WERI-Rb-1 (cell line): ENCODE measurements around the gene FNDC11.

ENCODE experiments used
- DNase-seq: peaks from one replicate; pipeline ENCODE4 v3.0.0-alpha.2; 2020
- H3K27ac ChIP-seq: fragments of 250-450 bp; sonication (Bioruptor Pico); 2 replicates; pipeline ENCODE4 v1.5.1; 2020; ENCODE audit warnings: mild to moderate bottlenecking, moderate library complexity
- H3K27me3 ChIP-seq: fragments of 250-450 bp; sonication (Bioruptor Pico); 2 replicates; pipeline ENCODE4 v1.5.1; 2021; ENCODE audit warnings: mild to moderate bottlenecking, low read depth, moderate library complexity; ENCODE audit not compliant: insufficient read depth, severe bottlenecking
- H3K36me3 ChIP-seq: fragments of 250-450 bp; sonication (Bioruptor Pico); 2 replicates; pipeline ENCODE4 v1.5.1; 2020; ENCODE audit warnings: mild to moderate bottlenecking, moderate library complexity
- H3K4me3 ChIP-seq: 2 replicates; pipeline ENCODE4 v1.5.1; 2011; ENCODE audit warnings: low read depth, mild to moderate bottlenecking, control low read depth, low read length
- H3K9me3 ChIP-seq: fragments of 250-450 bp; sonication (Bioruptor Pico); 2 replicates; pipeline ENCODE4 v1.5.1; 2021; ENCODE audit warnings: mild to moderate bottlenecking, moderate library complexity; ENCODE audit not compliant: severe bottlenecking
- TF ChIP-seq, protein P1 (sequence below): IDR thresholded peaks from 2 replicates; pipeline ENCODE4 v1.5.1; 2011; ENCODE audit warnings: low read depth, mild to moderate bottlenecking, control low read depth, inconsistent platforms, low read length

FNDC11 gene

DNA sequence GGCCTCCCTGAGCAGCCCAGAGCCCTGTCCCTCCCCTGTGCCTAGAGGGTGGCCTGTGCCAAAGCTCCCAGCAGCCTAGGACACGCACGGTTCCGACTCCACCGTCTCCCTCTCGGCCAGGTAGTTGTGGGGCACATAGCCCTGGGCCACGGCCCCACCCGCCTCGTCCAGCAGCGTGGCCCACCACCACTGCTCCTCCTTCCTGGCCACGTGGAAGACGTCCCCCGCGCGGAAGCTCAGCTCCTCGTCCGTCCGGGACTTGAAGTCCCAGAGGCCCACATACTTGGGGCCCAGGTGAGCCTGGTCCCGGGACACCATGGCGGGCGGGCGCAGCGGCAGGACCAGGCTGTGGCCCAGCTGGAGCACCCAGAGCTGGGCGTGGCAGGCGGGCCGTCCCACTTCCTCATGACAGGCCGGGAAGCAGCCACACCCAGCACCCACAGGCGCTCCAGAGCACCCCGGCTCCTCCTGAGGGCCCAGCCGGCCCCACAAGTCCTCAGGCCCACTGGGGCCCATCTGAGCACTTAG lies 16.9 kb upstream of the FNDC11 start, which contains the start of gene PTK6:
TSS of gene PTK6 (minus strand) at position 380 of the 528 bp plus-strand sequence. CDS start at position 318, 62 bp downstream.
- TF ChIP-seq, protein P1, sequence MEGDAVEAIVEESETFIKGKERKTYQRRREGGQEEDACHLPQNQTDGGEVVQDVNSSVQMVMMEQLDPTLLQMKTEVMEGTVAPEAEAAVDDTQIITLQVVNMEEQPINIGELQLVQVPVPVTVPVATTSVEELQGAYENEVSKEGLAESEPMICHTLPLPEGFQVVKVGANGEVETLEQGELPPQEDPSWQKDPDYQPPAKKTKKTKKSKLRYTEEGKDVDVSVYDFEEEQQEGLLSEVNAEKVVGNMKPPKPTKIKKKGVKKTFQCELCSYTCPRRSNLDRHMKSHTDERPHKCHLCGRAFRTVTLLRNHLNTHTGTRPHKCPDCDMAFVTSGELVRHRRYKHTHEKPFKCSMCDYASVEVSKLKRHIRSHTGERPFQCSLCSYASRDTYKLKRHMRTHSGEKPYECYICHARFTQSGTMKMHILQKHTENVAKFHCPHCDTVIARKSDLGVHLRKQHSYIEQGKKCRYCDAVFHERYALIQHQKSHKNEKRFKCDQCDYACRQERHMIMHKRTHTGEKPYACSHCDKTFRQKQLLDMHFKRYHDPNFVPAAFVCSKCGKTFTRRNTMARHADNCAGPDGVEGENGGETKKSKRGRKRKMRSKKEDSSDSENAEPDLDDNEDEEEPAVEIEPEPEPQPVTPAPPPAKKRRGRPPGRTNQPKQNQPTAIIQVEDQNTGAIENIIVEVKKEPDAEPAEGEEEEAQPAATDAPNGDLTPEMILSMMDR, result no peak
- no peaks in the 10 kb centered on the region for H3K36me3 ChIP-seq
- peak within 1 kb of the TSS; percentile 49 for H3K27ac ChIP-seq
- peak within 1 kb of the TSS; percentile 33 for H3K4me3 ChIP-seq
- H3K9me3 ChIP-seq, result no peaks in the 10 kb centered on the region
- H3K27me3 ChIP-seq, result no peaks in the 10 kb centered on the region
- DNase-seq, result no peak

DNA sequence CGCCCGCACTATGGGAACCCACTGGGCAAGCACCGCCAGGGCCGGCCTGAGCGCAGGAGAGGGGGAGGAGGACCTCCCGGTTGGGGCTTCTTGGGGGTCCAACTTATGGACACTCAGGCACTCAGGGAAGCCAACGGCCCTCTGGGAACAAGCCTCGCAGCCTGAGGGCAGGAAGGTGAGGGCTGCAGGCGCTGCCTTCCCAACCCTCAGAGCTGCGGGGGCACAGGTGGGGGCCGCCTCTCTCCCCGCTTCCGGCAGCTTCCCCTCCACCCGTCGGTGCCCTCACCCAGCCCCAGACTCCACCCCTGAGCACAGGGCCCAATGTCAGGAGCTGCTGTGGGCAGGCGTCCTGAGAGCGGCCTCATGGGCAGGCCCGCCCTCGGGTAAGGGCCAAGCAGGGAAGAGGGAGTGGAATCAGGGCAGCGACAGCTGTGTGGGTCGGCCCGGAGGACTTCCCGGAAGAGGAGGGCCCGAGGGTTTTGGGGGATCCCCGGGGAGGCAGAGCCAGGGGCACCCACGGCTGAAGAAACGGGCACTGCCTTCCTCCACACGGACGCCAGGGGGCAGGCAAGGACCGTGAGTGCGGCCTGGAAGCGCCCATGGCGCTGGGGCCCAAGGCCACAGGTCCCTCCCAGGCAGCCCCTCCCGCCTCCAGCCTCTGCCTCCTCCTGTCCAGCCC lies 16.3 kb upstream of the FNDC11 start:
- Histone ChIP-seq H3K27me3 (no peaks in the 10 kb centered on the region), H3K4me3 (peak overlapping the region; percentile 33), H3K27ac (peak overlapping the region; percentile 49), H3K9me3 (no peaks in the 10 kb centered on the region), H3K36me3 (no peaks in the 10 kb centered on the region)
- TF ChIP-seq, protein P1, result peak; percentile 99
- DNase-seq, result peak; percentile 92

DNA sequence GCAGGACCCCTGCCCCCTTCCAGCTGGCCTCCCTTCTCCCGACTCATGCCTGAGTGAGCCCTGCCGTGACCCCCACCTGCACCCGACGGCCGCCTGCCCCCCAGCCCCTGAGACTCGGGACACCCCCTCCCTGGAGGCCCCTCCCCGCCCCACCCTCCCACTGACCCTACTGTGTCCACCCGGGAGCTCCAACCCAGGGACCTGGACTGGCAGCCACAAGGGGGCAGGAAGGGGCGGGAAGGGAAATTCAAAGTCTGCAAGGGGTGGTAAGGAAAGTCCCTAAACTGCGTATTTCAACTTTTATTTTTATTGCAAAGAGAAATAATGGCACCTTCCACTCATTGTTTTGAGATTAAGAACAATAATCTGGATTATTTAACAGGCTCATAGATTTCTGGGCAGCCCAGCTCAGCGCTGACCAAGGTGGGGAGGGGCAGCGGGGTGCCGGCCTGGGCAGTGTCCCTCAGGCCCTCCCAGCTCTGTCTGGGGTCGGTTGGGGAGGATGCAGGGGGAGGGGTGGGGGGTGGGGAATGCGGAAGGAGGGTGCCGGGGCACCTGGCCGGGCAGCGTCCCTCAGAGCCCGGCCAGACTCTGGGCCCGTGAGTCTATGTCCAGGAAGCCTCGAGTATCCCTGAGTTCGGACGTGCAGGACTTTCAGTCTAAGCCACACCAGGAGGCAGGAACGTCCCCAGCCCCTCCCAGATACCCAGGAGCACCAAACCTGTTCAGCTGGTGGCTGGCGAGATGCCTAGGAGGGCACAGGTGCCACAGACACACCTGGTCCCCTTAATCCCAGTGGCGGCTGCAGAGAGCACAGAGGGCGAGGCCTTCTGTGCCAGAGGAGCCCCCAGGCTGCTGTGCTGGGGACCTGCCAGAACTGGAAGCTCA lies 15.5 kb upstream of the FNDC11 start:
- DNase-seq, result peak; percentile 80
- peak overlapping the region; percentile 25 for H3K4me3 ChIP-seq
- H3K36me3 ChIP-seq, result no peaks in the 10 kb centered on the region
- no peaks in the 10 kb centered on the region for H3K9me3 ChIP-seq
- peak overlapping the region; percentile 49 for H3K27ac ChIP-seq
- TF ChIP-seq, protein P1, result peak; percentile 33; the same call in 1 of the 2 replicates
- no peaks in the 10 kb centered on the region for H3K27me3 ChIP-seq

DNA sequence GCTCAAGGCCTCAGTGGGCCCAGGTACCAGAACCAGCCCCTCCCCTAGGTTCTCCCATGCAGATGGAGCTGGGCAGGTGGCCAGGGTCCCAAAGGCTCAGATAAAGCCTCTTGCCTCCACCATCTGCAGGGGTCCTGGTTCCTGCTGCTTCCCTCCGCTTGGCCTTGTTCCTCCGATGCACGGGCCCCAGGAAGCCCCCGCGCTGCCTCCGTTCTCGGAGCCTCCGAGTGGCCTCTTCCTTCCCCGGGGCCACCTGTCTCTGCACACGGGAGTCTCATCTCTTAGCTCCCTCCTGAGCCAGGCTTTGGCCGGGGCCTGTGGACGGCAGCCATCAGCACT lies 14.9 kb upstream of the FNDC11 start:
- no peaks in the 10 kb centered on the region for H3K9me3 ChIP-seq
- no peaks in the 10 kb centered on the region for H3K36me3 ChIP-seq
- H3K27ac ChIP-seq, result peak overlapping the region; percentile 26
- H3K4me3 ChIP-seq, result no peak overlapping the region
- no peaks in the 10 kb centered on the region for H3K27me3 ChIP-seq
- no peak for DNase-seq
- TF ChIP-seq, protein P1, result no peak

DNA sequence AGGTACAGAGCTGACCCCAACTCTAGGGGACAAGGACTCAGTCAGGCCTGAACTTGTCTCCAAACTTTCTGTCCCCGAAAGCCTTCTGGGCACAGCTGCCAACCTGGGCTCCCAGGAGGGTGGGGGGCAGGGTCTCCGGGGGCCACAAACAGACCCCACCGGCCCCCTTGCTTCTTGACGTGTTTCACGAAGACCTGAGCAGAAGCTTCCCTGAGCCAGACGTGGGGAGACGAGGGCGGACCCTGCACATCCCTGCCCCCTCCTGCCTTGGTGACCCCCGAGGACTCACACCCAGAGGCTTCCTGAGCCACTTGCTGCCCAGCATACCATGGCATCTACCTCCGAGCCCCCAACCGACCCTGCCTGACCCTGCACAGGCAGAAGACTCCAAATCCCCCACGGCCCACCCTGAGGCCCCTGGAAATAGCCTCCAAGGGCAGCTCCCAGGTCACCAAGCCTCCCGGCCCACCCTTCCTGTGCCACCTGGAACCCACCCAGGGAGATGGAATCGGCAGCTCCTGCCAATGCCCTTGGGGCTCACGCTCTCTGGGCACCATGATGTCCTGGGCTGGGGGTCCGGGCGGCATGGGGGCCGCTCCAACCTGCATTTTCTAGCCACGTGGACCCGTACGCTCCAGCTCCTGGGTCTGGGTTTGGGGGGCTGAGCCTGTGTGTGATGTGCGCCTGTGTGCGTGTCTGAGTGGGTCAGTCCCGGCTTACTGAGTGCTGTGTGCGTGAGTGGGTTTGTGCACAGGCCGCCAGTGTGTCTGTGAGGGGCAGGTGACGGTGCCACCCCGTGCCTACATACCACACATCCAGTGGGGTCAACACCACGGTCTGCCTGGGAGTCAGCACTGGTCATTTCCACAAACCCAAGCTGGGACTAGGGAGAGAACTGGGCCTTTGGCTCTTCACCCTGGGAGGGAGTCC lies 14.3 kb upstream of the FNDC11 start:
- Histone ChIP-seq H3K4me3 (no peak overlapping the region), H3K9me3 (no peaks in the 10 kb centered on the region), H3K36me3 (no peaks in the 10 kb centered on the region), H3K27ac (peak overlapping the region; percentile 26), H3K27me3 (no peaks in the 10 kb centered on the region)
- TF ChIP-seq, protein P1, result no peak
- no peak for DNase-seq
